HCT116 (cell line): Measurements from ENCODE around the gene ADIG. TPM values are rescaled to one million over a fixed set of nuclear protein-coding genes. Genes with fewer than 3 reads are reported as not detected.

Experiments used
- ATAC-seq: fragments of 200-7000 bp; cut with Tn5 transposase; 2 replicates; pipeline ENCODE4 v1.9.1; 2020; ENCODE audit warnings: mild to moderate bottlenecking, moderate library complexity
- BruUV-seq: library from RNA; stranded (reverse); fragments of 400-500 nt; replicated peaks from 2 replicates; lab custom pipeline; 2021; lab: Mats Ljungman, UMichigan
- CTCF ChIA-PET: fragments of 300-600 bp; sonication (Branson Sonifier 250); formaldehyde crosslinking; loops from one replicate; lab custom pipeline; 2021; ENCODE audit warnings: antibody characterized with exemption; lab: Charles Lee
- POLR2A ChIA-PET: fragments of 300-600, 350-600 bp; sonication (Branson Sonifier 250); formaldehyde crosslinking; loops from one replicate; lab custom pipeline; 2021; ENCODE audit warnings: antibody characterized with exemption; lab: Charles Lee
- RAD21 ChIA-PET, 2 experiments: fragments of 300-600 bp; sonication (Branson Sonifier 250); formaldehyde crosslinking; loops; one replicate each; lab custom pipeline; 2023; ENCODE audit warnings: low total read pairs in 2 of 2; ENCODE audit not compliant: uncharacterized antibody in 2 of 2, unreplicated experiment in 2 of 2, low non-redundant PET in 1 of 2; lab: Charles Lee
- DNase-seq: peaks from one replicate; pipeline ENCODE4 v3.0.0-alpha.2; 2010; ENCODE audit warnings: low read depth, low spot score
- H2AFZ ChIP-seq: fragments of 200-600 bp; shearing (Covaris generic), sonication (generic); 2 replicates; pipeline ENCODE4 v1.6.1; 2017; ENCODE audit warnings: low read depth, mixed run types, mixed read lengths, antibody characterized with exemption, low read length; ENCODE audit not compliant: poor library complexity, severe bottlenecking
- H3K27ac ChIP-seq: 2 replicates; pipeline ENCODE4 v1.5.1; 2012; ENCODE audit warnings: low read depth, low read length
- H3K27me3 ChIP-seq: fragments of 200-600 bp; sonication (generic); 2 replicates; pipeline ENCODE4 v1.6.1; 2016; ENCODE audit warnings: mixed run types, low read length, mixed read lengths; ENCODE audit not compliant: insufficient read depth
- H3K36me3 ChIP-seq, 2 experiments: fragments of 200-500 bp in 1 of 2; fragments of 200-600 bp in 1 of 2; sonication (Bioruptor generic) in 1 of 2; sonication (generic) in 1 of 2; 2 replicates each; pipeline versions ENCODE4 v1.5.1 to v1.6.1; 2014 to 2016; ENCODE audit warnings: low read length in 2 of 2, inconsistent platforms in 1 of 2, mixed read lengths in 1 of 2, mixed run types in 1 of 2; ENCODE audit not compliant: insufficient read depth in 2 of 2, control insufficient read depth in 1 of 2
- H3K4me1 ChIP-seq, 2 experiments: fragments of 200-600 bp in 1 of 2; sonication (generic) in 1 of 2; 2 replicates each; pipeline versions ENCODE4 v1.5.1 to v1.6.1; 2012 to 2017; ENCODE audit warnings: low read length in 2 of 2, inconsistent platforms in 1 of 2, mild to moderate bottlenecking in 1 of 2, mixed read lengths in 1 of 2, mixed run types in 1 of 2, moderate library complexity in 1 of 2; ENCODE audit not compliant: insufficient read depth in 2 of 2, control insufficient read depth in 1 of 2
- H3K4me2 ChIP-seq: fragments of 200-600 bp; sonication (generic); 2 replicates; pipeline ENCODE4 v1.6.1; 2017; ENCODE audit warnings: mixed run types, low read length, mixed read lengths
- H3K4me3 ChIP-seq, 2 experiments: fragments of 200-600 bp in 1 of 2; sonication (generic) in 1 of 2; replicated peaks in 1 of 2; 2 replicates each; pipeline ENCODE4 v1.5.1; 2011 to 2016; ENCODE audit warnings: low read length in 2 of 2, control low read depth in 1 of 2, low read depth in 1 of 2, mild to moderate bottlenecking in 1 of 2, mixed read lengths in 1 of 2, mixed run types in 1 of 2
- H3K79me2 ChIP-seq: fragments of 200-600 bp; sonication (generic); 2 replicates; pipeline ENCODE4 v1.6.1; 2017; ENCODE audit warnings: mild to moderate bottlenecking, mixed run types, low read length, moderate library complexity, mixed read lengths; ENCODE audit not compliant: insufficient read depth
- H3K9ac ChIP-seq: fragments of 200-600 bp; sonication (generic); 2 replicates; pipeline ENCODE4 v1.6.1; 2016; ENCODE audit warnings: low read length, mixed read lengths
- H3K9me2 ChIP-seq: fragments of 200-600 bp; sonication (generic), shearing (Covaris generic); 2 replicates; pipeline ENCODE4 v1.6.1; 2017; ENCODE audit warnings: mixed run types, mild to moderate bottlenecking, moderate library complexity; ENCODE audit not compliant: insufficient read depth
- H3K9me3 ChIP-seq, 2 experiments: fragments of 200-500 bp in 1 of 2; fragments of 200-600 bp in 1 of 2; sonication (Bioruptor generic) in 1 of 2; sonication (generic) in 1 of 2; 2 replicates each; pipeline ENCODE4 v1.6.1; 2014 to 2017; ENCODE audit warnings: low read length in 2 of 2, mixed read lengths in 2 of 2, inconsistent platforms in 1 of 2, low read depth in 1 of 2, mild to moderate bottlenecking in 1 of 2, mixed run types in 1 of 2, moderate library complexity in 1 of 2; ENCODE audit not compliant: control insufficient read depth in 1 of 2, insufficient read depth in 1 of 2
- H4K20me1 ChIP-seq: fragments of 200-600 bp; sonication (generic), shearing (Covaris generic); 2 replicates; pipeline ENCODE4 v1.6.1; 2017; ENCODE audit warnings: mixed run types, mild to moderate bottlenecking, moderate library complexity; ENCODE audit not compliant: insufficient read depth
- intact Hi-C: fragments of 100-400 bp; cut with micrococcal nuclease; formaldehyde crosslinking; loops from 2 replicates; pipeline ENCODE4 v1.10.0; 2022
- total RNA-seq: library from RNA; stranded (reverse); gene quantifications from one replicate; pipeline ENCODE4 v1.2.1, GENCODE V29; 2021; ENCODE audit not compliant: unreplicated experiment
- TF ChIP-seq, protein P1 (sequence below): IDR thresholded peaks from 2 replicates; pipeline ENCODE4 v1.6.1; 2012; ENCODE audit warnings: low read depth
- TF ChIP-seq, protein P2 (sequence below): IDR thresholded peaks from 2 replicates; pipeline ENCODE4 v1.6.1; 2011; ENCODE audit warnings: mild to moderate bottlenecking, low read length, moderate library complexity; ENCODE audit not compliant: insufficient replicate concordance; ENCODE audit errors: extremely low read depth
- TF ChIP-seq, protein P3 (sequence below): IDR thresholded peaks from 2 replicates; pipeline ENCODE4 v1.6.1; 2012

The ADIG gene
- total RNA-seq, 1 experiment from 2014 or later: not detected

DNA sequence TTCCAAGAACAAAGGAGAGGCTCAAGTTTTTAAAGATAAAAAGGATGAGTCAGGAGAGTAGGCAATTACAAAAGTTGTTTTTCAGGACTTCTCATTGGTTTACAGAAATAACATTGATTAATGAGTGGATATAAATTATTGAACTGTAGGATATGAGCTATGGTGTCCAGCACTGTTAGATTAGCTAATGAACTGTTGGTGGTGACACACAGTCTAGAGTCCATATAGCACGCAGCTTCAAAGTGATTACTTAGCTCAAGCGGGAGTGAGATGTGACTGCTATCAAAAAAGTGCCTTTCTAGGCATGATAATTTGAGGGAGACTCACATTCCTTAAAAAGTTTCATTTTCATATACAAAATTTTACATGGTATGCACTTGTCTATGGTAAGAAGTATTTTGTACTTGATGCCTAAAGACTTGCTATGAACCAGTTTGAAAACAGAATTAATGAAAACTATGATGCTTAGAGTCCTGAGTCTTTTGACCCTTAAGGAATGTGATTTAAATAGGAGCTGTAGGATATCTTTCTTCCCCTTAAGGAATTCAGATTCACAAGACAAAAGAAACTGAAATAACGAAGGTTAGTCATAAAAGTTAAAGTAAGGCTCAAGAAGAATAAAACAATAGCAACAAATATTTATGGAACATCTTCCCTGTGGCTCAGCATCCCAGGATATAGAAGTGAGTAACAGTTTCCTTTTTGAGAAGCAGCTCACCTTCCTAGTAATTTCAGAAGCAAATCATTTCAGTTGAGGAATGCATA lies 22.2 kb upstream of the ADIG start:
- H3K36me3 ChIP-seq: peaks cover 6 to 20% of the 10 kb centered on the region in 2 experiments
- H3K27ac ChIP-seq: no peak overlapping the region
- DNase-seq (no peak), ATAC-seq (no peak)
- no peaks in the 10 kb centered on the region for H4K20me1 ChIP-seq
- RAD21 ChIA-PET: no interaction called here
- no peaks in the 10 kb centered on the region for H3K4me1 ChIP-seq
- no peak overlapping the region for H3K4me3 ChIP-seq
- H3K27me3 ChIP-seq: no peaks in the 10 kb centered on the region
- CTCF ChIA-PET: no interaction called here
- H3K4me2 ChIP-seq: no peak overlapping the region
- TF ChIP-seq, protein P1, sequence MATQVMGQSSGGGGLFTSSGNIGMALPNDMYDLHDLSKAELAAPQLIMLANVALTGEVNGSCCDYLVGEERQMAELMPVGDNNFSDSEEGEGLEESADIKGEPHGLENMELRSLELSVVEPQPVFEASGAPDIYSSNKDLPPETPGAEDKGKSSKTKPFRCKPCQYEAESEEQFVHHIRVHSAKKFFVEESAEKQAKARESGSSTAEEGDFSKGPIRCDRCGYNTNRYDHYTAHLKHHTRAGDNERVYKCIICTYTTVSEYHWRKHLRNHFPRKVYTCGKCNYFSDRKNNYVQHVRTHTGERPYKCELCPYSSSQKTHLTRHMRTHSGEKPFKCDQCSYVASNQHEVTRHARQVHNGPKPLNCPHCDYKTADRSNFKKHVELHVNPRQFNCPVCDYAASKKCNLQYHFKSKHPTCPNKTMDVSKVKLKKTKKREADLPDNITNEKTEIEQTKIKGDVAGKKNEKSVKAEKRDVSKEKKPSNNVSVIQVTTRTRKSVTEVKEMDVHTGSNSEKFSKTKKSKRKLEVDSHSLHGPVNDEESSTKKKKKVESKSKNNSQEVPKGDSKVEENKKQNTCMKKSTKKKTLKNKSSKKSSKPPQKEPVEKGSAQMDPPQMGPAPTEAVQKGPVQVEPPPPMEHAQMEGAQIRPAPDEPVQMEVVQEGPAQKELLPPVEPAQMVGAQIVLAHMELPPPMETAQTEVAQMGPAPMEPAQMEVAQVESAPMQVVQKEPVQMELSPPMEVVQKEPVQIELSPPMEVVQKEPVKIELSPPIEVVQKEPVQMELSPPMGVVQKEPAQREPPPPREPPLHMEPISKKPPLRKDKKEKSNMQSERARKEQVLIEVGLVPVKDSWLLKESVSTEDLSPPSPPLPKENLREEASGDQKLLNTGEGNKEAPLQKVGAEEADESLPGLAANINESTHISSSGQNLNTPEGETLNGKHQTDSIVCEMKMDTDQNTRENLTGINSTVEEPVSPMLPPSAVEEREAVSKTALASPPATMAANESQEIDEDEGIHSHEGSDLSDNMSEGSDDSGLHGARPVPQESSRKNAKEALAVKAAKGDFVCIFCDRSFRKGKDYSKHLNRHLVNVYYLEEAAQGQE: no peak
- TF ChIP-seq, protein P2, sequence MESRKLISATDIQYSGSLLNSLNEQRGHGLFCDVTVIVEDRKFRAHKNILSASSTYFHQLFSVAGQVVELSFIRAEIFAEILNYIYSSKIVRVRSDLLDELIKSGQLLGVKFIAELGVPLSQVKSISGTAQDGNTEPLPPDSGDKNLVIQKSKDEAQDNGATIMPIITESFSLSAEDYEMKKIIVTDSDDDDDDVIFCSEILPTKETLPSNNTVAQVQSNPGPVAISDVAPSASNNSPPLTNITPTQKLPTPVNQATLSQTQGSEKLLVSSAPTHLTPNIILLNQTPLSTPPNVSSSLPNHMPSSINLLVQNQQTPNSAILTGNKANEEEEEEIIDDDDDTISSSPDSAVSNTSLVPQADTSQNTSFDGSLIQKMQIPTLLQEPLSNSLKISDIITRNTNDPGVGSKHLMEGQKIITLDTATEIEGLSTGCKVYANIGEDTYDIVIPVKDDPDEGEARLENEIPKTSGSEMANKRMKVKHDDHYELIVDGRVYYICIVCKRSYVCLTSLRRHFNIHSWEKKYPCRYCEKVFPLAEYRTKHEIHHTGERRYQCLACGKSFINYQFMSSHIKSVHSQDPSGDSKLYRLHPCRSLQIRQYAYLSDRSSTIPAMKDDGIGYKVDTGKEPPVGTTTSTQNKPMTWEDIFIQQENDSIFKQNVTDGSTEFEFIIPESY: no peak
- TF ChIP-seq, protein P3, sequence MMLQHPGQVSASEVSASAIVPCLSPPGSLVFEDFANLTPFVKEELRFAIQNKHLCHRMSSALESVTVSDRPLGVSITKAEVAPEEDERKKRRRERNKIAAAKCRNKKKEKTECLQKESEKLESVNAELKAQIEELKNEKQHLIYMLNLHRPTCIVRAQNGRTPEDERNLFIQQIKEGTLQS: no peak
- no peaks in the 10 kb centered on the region for H3K9me2 ChIP-seq
- POLR2A ChIA-PET: no interaction called here
- no peaks in the 10 kb centered on the region for H3K9me3 ChIP-seq
- H3K79me2 ChIP-seq: no peaks in the 10 kb centered on the region
- intact Hi-C loops: no loop called here
- H3K9ac ChIP-seq: no peak overlapping the region
- BruUV-seq: TSS peak; percentile 21
- H2AFZ ChIP-seq: no peak overlapping the region
